Dermis microvascular lymphatic vessel endothelial cell (primary cell): ENCODE measurements around the gene DNAH1. TPM values are rescaled to one million over a fixed set of nuclear protein-coding genes. Genes with fewer than 3 reads are reported as not detected.
A peak's percentile ranks its signal among the peaks of the same experiment; 100 is the strongest.

ENCODE experiments used
- DNase-seq, 2 donors: peaks; one replicate each; pipeline versions ENCODE4 v3.0.0 to v3.0.0-alpha.2; 2010; ENCODE audit warnings: low read depth in 2 of 2
- total RNA-seq: library from RNA; depleted of rRNA; stranded (reverse); fragments of >200 nt; gene quantifications from 2 replicates; pipeline ENCODE4 v1.2.1, GENCODE V29; 2014

The DNAH1 gene
- total RNA-seq, 1 donor from 2014 or later = 1.0 TPM

DNA sequence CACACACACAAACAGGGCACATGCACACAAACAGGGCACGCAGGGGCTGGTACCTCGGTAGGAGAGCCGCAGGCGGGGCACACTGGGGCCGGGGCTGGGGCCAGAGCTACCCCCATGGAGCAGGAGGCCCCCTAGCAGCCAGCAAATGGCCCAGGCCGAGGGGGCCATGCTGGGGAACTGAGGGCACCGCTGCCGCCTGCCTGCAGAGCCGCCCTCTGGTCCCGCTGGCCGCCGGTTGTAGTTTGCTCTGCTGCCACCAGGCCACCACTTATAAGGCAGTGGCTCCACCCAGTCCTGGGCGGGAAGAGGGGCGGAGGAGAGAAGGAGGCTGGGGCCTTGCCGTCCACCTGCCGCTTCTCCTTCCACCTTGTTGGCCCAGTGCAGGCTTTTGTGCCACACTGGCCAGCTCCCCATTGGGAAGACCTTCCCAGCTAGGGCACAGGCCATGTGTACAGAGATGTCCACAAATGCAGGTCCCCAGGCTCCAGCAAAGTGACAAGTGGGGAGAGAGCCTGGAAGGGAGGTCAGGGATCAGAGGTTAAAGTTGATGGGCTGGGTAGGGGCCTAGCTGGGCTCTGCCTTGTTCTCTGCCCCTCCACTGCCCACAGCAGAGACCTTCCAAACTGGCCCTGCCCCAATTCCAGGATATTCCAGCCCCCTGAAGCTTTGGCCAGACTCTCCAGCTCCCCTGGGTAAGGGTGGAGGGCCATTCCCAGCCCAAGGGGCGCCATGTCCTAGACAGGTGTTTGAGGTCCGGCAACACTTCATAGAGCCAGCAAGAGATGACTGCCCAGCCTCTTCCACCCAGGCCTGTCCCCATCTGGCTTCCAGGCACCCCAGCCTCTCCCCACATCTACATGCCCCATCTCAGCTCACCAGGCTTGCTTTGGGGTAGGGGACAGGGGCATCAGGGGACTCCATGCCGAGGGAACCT, 129.0 kb downstream of the DNAH1 start, which contains the start of gene SEMA3G:
TSS of gene SEMA3G (minus strand) at position 244 of the 934 bp plus-strand sequence. CDS start at position 168, 76 bp downstream.
- DNase-seq = peak; percentile 47 to 85

DNA sequence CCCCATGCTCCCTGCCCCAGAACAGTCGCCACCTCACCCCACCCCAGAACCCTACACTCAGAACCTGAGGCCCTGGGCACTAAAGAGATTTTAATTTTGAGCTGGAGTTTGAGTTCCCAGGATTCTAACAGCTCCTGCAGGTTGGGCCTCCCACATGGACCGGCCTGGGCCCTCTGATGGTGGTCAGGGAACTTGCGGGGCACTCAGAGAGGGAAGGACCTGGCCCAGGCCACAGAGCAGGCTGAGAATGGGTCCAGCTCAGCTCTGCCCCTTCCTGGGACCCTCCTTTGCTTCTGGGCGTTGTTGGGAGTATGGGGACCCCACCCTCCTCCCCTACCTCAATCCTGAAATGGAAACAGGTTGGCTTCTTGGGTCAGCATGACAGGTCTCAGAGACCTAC, 129.9 kb downstream of the DNAH1 start:
- no peak for DNase-seq

DNA sequence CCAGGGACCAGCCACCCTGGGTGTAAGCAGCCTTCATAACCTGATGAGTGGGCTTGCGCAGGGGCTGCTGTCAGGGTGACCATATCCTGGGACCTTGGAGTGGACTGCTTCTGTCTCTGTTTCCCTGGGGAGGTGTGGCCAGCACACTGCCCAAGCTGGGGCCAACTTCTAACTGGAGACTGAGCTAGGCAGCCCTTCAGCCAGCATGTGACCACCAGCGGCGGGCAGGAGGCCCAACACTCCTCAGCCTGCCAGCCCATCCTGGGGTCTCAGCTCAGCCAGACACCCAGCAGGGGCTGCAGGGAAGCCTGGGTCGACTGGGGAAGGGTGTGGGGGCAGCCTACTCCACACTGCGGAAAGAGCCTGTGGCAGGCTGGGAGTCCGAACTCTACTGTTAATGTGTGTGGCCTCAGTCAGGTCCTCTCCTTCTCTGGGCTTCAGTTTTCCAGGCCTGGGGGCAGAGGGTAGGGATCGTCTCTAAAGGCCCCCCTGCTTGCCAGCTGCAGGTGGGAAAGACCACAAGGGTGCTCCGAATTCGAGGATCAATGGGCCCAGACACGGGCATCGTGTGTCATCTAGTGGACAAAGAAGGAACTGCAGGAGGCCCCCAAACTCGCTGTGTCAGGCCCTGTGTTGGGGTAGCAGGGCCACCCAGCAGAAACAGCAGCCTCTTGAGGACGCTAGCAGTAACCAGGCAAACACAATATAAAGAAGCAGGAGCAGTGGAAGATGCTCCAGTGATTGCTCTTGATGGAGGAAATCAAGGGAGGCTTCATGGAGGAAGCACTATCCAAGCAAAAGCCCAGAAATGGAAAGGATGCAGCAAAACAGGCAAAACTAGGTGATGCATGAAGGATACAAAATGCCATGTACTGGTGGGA, 130.8 kb downstream of the DNAH1 start:
- DNase-seq = peak in 1 of 2 donors; percentile 70

DNA sequence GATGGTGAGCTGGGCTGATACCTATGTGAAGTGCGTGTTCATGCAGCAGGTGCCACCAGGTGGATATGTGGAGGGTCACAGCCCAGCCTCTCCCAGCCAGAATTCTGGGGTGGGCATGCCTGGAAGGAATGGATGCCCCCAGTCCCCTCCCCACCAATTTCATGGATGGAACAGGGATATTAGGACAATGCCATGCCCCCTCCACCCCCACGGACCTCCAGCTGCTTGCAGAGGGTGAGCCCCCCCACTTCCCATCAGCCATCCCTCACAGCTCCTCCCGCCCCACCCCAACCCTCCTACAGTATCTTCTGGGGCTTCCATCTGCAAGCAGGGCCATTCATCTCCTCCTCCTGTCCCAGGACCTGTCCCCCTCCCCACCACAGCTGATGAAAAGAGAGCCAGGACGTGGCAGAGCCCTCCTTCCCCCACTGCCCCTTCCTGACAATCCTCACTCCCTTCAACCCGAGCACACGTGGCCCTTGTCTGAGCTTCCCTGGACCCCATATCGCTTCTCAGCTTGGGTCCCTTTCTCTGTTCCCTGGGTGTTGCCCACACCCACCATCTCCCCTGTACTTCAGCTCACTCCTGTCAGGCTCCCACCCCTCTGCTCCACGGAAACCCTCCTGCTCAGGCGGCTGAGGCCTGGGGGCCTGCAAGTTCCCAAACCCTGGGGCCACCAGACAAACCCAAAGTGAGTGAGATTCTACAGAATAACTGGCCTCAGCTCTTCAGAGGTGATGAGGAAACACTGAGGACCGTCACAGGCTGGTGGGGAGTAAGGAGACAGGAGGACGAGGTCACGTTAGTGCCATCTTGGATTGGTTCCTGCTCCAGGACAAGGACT, 131.6 kb downstream of the DNAH1 start:
- DNase-seq = no peak

Other genes with a start within 250 kb of the DNAH1 start
- gene POC1A, start 161.9 kb upstream of the DNAH1 start, total RNA-seq = 6.4 and 12.5 TPM in 2 replicates
- gene ALAS1, start 118.2 kb upstream of the DNAH1 start, total RNA-seq = 43.9 and 46.0 TPM in 2 replicates
- gene TLR9, start 90.7 kb upstream of the DNAH1 start, total RNA-seq = not detected in 2 replicates
- 128 and 132 TPM in 2 replicates for gene TWF2, start 77.2 kb upstream of the DNAH1 start, total RNA-seq
- 11.2 and 13.7 TPM in 2 replicates for gene PPM1M, start 70.6 kb upstream of the DNAH1 start, total RNA-seq
- 75.5 and 93.7 TPM in 2 replicates for gene WDR82, start 37.7 kb upstream of the DNAH1 start, total RNA-seq
- 22.2 and 27.7 TPM in 2 replicates for gene GLYCTK, start 28.5 kb upstream of the DNAH1 start, total RNA-seq
- 76.9 and 96.7 TPM in 2 replicates for gene BAP1, start 93.7 kb downstream of the DNAH1 start, total RNA-seq
- 3.0 TPM in 2 replicates for gene PHF7, start 94.3 kb downstream of the DNAH1 start, total RNA-seq
- gene SEMA3G, start 128.8 kb downstream of the DNAH1 start, total RNA-seq = 23.0 and 35.9 TPM in 2 replicates
- 0.13 TPM in 1 of 2 replicates, not detected in the other for gene TNNC1, start 137.7 kb downstream of the DNAH1 start, total RNA-seq
- gene NISCH, start 139.3 kb downstream of the DNAH1 start, total RNA-seq = 27.7 and 38.3 TPM in 2 replicates
- gene STAB1, start 179.0 kb downstream of the DNAH1 start, total RNA-seq = 117 and 330 TPM in 2 replicates
- gene NT5DC2, start 217.5 kb downstream of the DNAH1 start, total RNA-seq = 24.4 and 52.5 TPM in 2 replicates
- 4.8 and 5.8 TPM in 2 replicates for gene UQCC5, start 220.3 kb downstream of the DNAH1 start, total RNA-seq